PC-3 (cell line): ENCODE data around the gene CSH2. TPM values are rescaled to one million over a fixed set of nuclear protein-coding genes. Genes with fewer than 3 reads are reported as not detected.

Source experiments
- ATAC-seq: fragments of 200-7000 bp; cut with Tn5 transposase; 2 replicates; pipeline ENCODE4 v1.9.1; 2020; ENCODE audit warnings: mild to moderate bottlenecking, moderate library complexity
- BruUV-seq: library from RNA; stranded (reverse); fragments of 400-500 nt; replicated peaks from 2 replicates; lab custom pipeline; 2021; lab: Mats Ljungman, UMichigan
- CTCF ChIA-PET: fragments of 300-600 bp; sonication (Branson Sonifier 250); formaldehyde crosslinking; loops from one replicate; lab custom pipeline; 2022; ENCODE audit warnings: antibody characterized with exemption; lab: Charles Lee
- POLR2A ChIA-PET: fragments of 300-600 bp; sonication (Branson Sonifier 250); formaldehyde crosslinking; loops from one replicate; lab custom pipeline; 2022; ENCODE audit warnings: antibody characterized with exemption; ENCODE audit not compliant: unreplicated experiment; lab: Charles Lee
- DNase-seq: peaks from one replicate; pipeline ENCODE4 v3.0.0-alpha.2; 2015
- H2AFZ ChIP-seq: fragments of 300-600 bp; sonication (generic); 2 replicates; pipeline ENCODE4 v1.6.0; 2016; ENCODE audit warnings: antibody characterized with exemption, low read length
- H3F3A ChIP-seq: fragments of 300-600 bp; sonication (generic); one replicate; pipeline ENCODE4 v1.6.0; 2017; ENCODE audit warnings: antibody characterized with exemption, low read length, control low read depth, mild to moderate bottlenecking; ENCODE audit not compliant: unreplicated experiment
- H3K27ac ChIP-seq: fragments of 300-600 bp; sonication (generic); 2 replicates; pipeline ENCODE4 v1.5.1; 2016; ENCODE audit warnings: mild to moderate bottlenecking, low read length
- H3K27me3 ChIP-seq: fragments of 300-600 bp; sonication (generic); 2 replicates; pipeline ENCODE4 v1.6.1; 2016; ENCODE audit warnings: low read length, mixed read lengths
- H3K36me3 ChIP-seq: fragments of 300-600 bp; sonication (generic); 2 replicates; pipeline ENCODE4 v1.6.1; 2016; ENCODE audit warnings: low read depth, mixed run types, low read length, mixed read lengths
- H3K4me1 ChIP-seq: fragments of 300-600 bp; sonication (generic); 2 replicates; pipeline ENCODE4 v1.5.1; 2016; ENCODE audit warnings: low read length; ENCODE audit not compliant: insufficient read depth
- H3K4me2 ChIP-seq: fragments of 300-600 bp; sonication (generic); 2 replicates; pipeline ENCODE4 v1.6.0; 2016; ENCODE audit warnings: low read length
- H3K4me3 ChIP-seq: fragments of 300-600 bp; sonication (generic); 2 replicates; pipeline ENCODE4 v1.5.1; 2016; ENCODE audit warnings: mild to moderate bottlenecking, low read length, mixed read lengths
- H3K79me2 ChIP-seq: fragments of 300-600 bp; sonication (generic); 2 replicates; pipeline ENCODE4 v1.6.1; 2017; ENCODE audit warnings: low read length, mixed read lengths
- H3K9ac ChIP-seq: fragments of 300-600 bp; sonication (generic); 2 replicates; pipeline ENCODE4 v1.6.0; 2016; ENCODE audit warnings: mild to moderate bottlenecking, low read length
- H3K9me2 ChIP-seq: fragments of 300-600 bp; sonication (generic); replicated peaks from 2 replicates; pipeline ENCODE4 v1.6.1; 2016; ENCODE audit warnings: mixed run types, low read length, mixed read lengths
- H3K9me3 ChIP-seq: fragments of 300-600 bp; sonication (generic); 2 replicates; pipeline ENCODE4 v1.6.1; 2016; ENCODE audit warnings: low read length, mixed read lengths
- H4K20me1 ChIP-seq: fragments of 300-600 bp; sonication (generic); 2 replicates; pipeline ENCODE4 v1.6.1; 2016; ENCODE audit warnings: low read length, mixed read lengths
- EZH2 ChIP-seq: fragments of 300-600 bp; sonication (generic); IDR thresholded peaks from one replicate; pipeline ENCODE4 v1.6.1; 2017; ENCODE audit warnings: antibody characterized with exemption, mild to moderate bottlenecking, low read length; ENCODE audit not compliant: unreplicated experiment
- EZH2phosphoT487 ChIP-seq: fragments of 300-600 bp; sonication (generic); IDR thresholded peaks from 2 replicates; pipeline ENCODE4 v1.6.1; 2018; ENCODE audit warnings: mild to moderate bottlenecking, antibody characterized with exemption, low read length, borderline replicate concordance
- intact Hi-C: fragments of 100-400 bp; cut with micrococcal nuclease; formaldehyde crosslinking; loops from 2 replicates; pipeline ENCODE4 v1.9.0; 2023
- total RNA-seq: library from RNA; depleted of rRNA; stranded (reverse); fragments of >200 nt; gene quantifications from 2 replicates; pipeline ENCODE4 v1.2.3, GENCODE V29; 2014
- TF ChIP-seq, protein P1 (sequence below): fragments of 300-600 bp; sonication (generic); conservative IDR thresholded peaks from 2 replicates; pipeline ENCODE4 v1.5.1; 2017; ENCODE audit warnings: antibody characterized with exemption, low read depth, mild to moderate bottlenecking, low read length

The CSH2 gene
- total RNA-seq, 1 experiment from 2014 or later, result not detected

DNA sequence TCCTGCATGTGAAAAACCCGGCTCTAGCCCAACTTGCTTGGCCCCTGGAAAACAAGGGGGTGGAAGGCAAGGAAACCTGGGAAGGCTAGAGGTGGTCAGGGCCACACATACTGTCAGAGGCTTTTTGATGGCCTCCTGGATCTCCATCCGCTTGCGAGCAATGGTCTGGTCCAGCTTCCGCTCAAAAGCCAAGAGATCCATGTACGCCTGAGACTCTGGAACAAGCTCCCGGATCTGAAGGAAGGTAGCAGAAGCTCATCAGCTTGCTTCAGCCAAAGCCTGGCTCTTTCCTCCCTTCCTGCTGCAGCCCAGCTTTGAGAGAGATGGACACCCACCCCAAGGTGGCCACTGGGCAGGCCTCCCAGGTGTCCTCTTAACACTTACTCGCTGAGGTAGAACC lies 36.7 kb downstream of the CSH2 start:
- H3K27ac ChIP-seq, result no peak overlapping the region
- peaks cover 53% of the 10 kb centered on the region for H3K79me2 ChIP-seq
- peaks cover 33% of the 10 kb centered on the region for H3K4me1 ChIP-seq
- H3K9me2 ChIP-seq, result no peaks in the 10 kb centered on the region
- peaks cover 41% of the 10 kb centered on the region for H3K36me3 ChIP-seq
- no peak overlapping the region for H2AFZ ChIP-seq
- ChIA-PET POLR2A (no interaction called here), CTCF (interaction anchor here (0.5 kb wide), 1 partner anchor 225 kb away, joined by 4 read pairs; no protein-coding TSS in a partner anchor)
- H3K9ac ChIP-seq, result no peak overlapping the region
- no peaks in the 10 kb centered on the region for H3K9me3 ChIP-seq
- 0 out of 2 replicates have a peak, but pooled peaks cover 6% of the 10 kb centered on the region for H4K20me1 ChIP-seq
- BruUV-seq, result no TSS peak
- H3K4me2 ChIP-seq, result no peak overlapping the region
- no peak overlapping the region for H3K4me3 ChIP-seq
- intact Hi-C loops, result no loop called here
- no peak for ATAC-seq
- no peak for DNase-seq
- TF ChIP-seq, protein P1, sequence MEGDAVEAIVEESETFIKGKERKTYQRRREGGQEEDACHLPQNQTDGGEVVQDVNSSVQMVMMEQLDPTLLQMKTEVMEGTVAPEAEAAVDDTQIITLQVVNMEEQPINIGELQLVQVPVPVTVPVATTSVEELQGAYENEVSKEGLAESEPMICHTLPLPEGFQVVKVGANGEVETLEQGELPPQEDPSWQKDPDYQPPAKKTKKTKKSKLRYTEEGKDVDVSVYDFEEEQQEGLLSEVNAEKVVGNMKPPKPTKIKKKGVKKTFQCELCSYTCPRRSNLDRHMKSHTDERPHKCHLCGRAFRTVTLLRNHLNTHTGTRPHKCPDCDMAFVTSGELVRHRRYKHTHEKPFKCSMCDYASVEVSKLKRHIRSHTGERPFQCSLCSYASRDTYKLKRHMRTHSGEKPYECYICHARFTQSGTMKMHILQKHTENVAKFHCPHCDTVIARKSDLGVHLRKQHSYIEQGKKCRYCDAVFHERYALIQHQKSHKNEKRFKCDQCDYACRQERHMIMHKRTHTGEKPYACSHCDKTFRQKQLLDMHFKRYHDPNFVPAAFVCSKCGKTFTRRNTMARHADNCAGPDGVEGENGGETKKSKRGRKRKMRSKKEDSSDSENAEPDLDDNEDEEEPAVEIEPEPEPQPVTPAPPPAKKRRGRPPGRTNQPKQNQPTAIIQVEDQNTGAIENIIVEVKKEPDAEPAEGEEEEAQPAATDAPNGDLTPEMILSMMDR, result no peak
- TF ChIP-seq EZH2 (no peak), EZH2phosphoT487 (no peak)
- no peaks in the 10 kb centered on the region for H3F3A ChIP-seq
- H3K27me3 ChIP-seq, result no peaks in the 10 kb centered on the region

DNA sequence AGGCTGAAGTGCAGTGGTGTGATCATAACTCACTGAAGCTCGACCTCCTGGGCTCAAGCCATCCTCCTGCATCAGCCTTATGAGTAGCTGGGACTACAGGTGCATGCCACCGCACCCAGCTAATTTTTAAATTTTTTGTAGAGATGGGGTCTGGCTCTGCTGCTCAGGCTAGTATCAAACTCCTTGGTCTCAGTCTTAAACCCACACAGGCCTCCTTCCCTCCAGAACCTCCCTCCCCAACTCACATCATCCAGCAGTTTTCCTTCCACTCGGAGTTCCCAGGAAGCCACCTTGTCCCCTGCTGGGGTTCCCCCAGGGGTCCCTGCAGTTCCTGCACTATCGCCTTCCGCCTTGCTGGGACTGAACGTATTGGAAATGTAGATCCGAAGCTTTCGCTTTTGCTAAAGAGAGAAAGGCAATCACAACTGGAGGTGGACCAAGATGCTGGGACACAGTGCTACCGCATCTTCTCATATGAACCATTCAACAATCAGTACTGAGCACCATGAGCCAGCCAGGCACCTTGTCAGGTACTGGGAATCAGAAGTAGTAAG lies 38.2 kb downstream of the CSH2 start:
- H3K27me3 ChIP-seq, result no peaks in the 10 kb centered on the region
- no peaks in the 10 kb centered on the region for H3K9me2 ChIP-seq
- ATAC-seq, result no peak
- no peaks in the 10 kb centered on the region for H3K9me3 ChIP-seq
- CTCF ChIA-PET, result no interaction called here
- POLR2A ChIA-PET, result interaction anchor here (0.7 kb wide), 1 partner anchor 9 kb away, joined by 8 read pairs; no protein-coding TSS in a partner anchor
- TF ChIP-seq EZH2 (no peak), EZH2phosphoT487 (no peak)
- TF ChIP-seq, protein P1, result no peak; the same call in 1 of the 2 replicates
- no peaks in the 10 kb centered on the region for H3F3A ChIP-seq
- H3K4me2 ChIP-seq, result no peak overlapping the region
- H4K20me1 ChIP-seq, result 0 out of 2 replicates have a peak, but pooled peaks cover 3% of the 10 kb centered on the region
- H3K27ac ChIP-seq, result no peak overlapping the region
- H3K36me3 ChIP-seq, result peaks cover 57% of the 10 kb centered on the region
- no peak overlapping the region for H3K9ac ChIP-seq
- BruUV-seq, result no TSS peak
- H3K4me1 ChIP-seq, result peaks cover 21% of the 10 kb centered on the region
- peaks cover 40% of the 10 kb centered on the region for H3K79me2 ChIP-seq
- DNase-seq, result no peak
- intact Hi-C loops, result no loop called here
- H2AFZ ChIP-seq, result no peak overlapping the region
- H3K4me3 ChIP-seq, result no peak overlapping the region

DNA sequence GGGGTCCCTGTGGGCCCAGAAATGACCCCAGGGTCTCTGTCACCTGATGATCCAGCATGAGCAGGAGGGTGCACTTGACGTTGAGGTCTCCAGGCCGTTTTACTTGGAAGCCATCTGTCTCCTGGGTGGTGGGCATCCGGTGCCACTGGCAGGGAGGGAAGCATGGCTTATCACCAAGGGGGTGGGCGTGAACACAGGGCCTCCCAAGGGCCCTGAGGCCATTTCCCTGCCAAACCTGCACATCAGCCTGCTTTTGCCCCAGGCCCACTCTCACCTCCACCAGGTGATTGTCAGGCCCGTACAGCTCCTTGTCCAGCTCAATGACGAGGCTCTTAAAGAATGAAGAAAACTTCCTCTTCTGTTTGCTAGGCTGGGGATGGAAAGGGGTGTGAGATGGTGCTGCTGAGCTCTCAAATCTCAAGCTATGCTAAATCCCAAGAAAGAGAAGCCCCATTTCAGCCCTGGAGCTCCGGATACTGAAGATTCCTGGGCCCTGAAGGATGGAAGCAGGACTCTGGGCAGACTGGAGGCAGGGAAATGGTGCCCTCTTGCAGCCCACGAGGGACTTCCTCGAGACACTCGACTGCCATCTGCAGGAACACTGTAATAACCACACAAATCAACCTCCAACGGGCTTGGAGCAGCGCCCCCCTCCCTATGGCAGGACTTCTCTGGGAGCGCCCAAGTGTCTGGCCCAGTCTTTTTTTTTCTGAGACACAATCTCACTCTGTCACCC lies 38.9 kb downstream of the CSH2 start:
- Histone ChIP-seq H3K27me3 (no peaks in the 10 kb centered on the region), H3K4me3 (no peak overlapping the region), H3K36me3 (peaks cover 63% of the 10 kb centered on the region), H3K9ac (no peak overlapping the region), H3F3A (no peaks in the 10 kb centered on the region), H3K9me2 (no peaks in the 10 kb centered on the region), H3K9me3 (no peaks in the 10 kb centered on the region), H3K79me2 (peaks cover 40% of the 10 kb centered on the region), H3K4me2 (no peak overlapping the region), H4K20me1 (peaks cover 4% of the 10 kb centered on the region; the same call in 1 of the 2 replicates), H3K4me1 (peaks cover 18% of the 10 kb centered on the region), H3K27ac (no peak overlapping the region), H2AFZ (no peak overlapping the region)
- no TSS peak for BruUV-seq
- TF ChIP-seq, protein P1, result peak; percentile 95
- no peak for TF ChIP-seq EZH2
- intact Hi-C loops, result no loop called here
- ATAC-seq (peak; percentile 89), DNase-seq (peak; percentile 92)
- POLR2A ChIA-PET, result no interaction called here
- CTCF ChIA-PET, result interaction anchor here (0.5 to 0.7 kb wide), 5 partner anchors 20 to 249 kb away, joined by 3 to 5 read pairs (median 4); partner anchors contain the start of gene CCDC47
